Smooth muscle cell (in vitro differentiated cells): ENCODE data around the gene LGR6. TPM values are rescaled to one million over a fixed set of nuclear protein-coding genes. Genes with fewer than 3 reads are reported as not detected.

Experiments
- DNase-seq: peaks from one replicate; lab custom pipeline; 2025; ENCODE audit not compliant: unreplicated experiment; lab: John Stamatoyannopoulos, UW
- H2AFZ ChIP-seq: fragments of 200-600 bp; sonication (generic); 2 replicates; pipeline ENCODE4 v1.6.0; 2016; ENCODE audit warnings: antibody characterized with exemption, low read depth, mild to moderate bottlenecking
- H3F3A ChIP-seq: fragments of 200-600 bp; sonication (generic); 2 replicates; pipeline ENCODE4 v1.6.0; 2017; ENCODE audit warnings: antibody characterized with exemption, low read depth
- H3K27ac ChIP-seq: fragments of 200-600 bp; sonication (generic); 2 replicates; pipeline ENCODE4 v1.5.1; 2016; ENCODE audit warnings: low read depth, mild to moderate bottlenecking
- H3K27me3 ChIP-seq: fragments of 200-600 bp; sonication (generic); 2 replicates; pipeline ENCODE4 v1.6.1; 2016; ENCODE audit warnings: low read depth, mild to moderate bottlenecking
- H3K36me3 ChIP-seq: fragments of 200-600 bp; sonication (generic); 2 replicates; pipeline ENCODE4 v1.5.1; 2016; ENCODE audit warnings: low read depth
- H3K4me1 ChIP-seq: fragments of 200-600 bp; sonication (generic); 2 replicates; pipeline ENCODE4 v1.5.1; 2016; ENCODE audit warnings: low read depth
- H3K4me2 ChIP-seq: fragments of 200-600 bp; sonication (generic); 2 replicates; pipeline ENCODE4 v1.6.0; 2016; ENCODE audit warnings: mild to moderate bottlenecking
- H3K4me3 ChIP-seq: fragments of 200-600 bp; sonication (generic); 2 replicates; pipeline ENCODE4 v1.5.1; 2016; ENCODE audit warnings: mild to moderate bottlenecking
- H3K79me2 ChIP-seq: fragments of 200-600 bp; sonication (generic); 2 replicates; pipeline ENCODE4 v1.6.0; 2016; ENCODE audit warnings: low read depth, mild to moderate bottlenecking
- H3K9ac ChIP-seq: fragments of 200-600 bp; sonication (generic); 2 replicates; pipeline ENCODE4 v1.6.0; 2016; ENCODE audit warnings: low read depth
- H3K9me3 ChIP-seq: fragments of 200-600 bp; sonication (generic); replicated peaks from 2 replicates; pipeline ENCODE4 v1.5.1; 2016; ENCODE audit warnings: low read depth
- H4K20me1 ChIP-seq: fragments of 200-600 bp; sonication (generic); 2 replicates; pipeline ENCODE4 v1.6.0; 2016; ENCODE audit warnings: low read depth
- CTCF ChIP-seq: fragments of 200-600 bp; sonication (generic); IDR thresholded peaks from 2 replicates; pipeline ENCODE4 v1.5.1; 2017; ENCODE audit warnings: borderline replicate concordance, mild to moderate bottlenecking, antibody characterized with exemption; ENCODE audit not compliant: insufficient read depth, poor library complexity, severe bottlenecking
- WGBS: methylation state at CpG from one replicate; pipeline ENCODE4 v1.1.7; 2016; ENCODE audit warnings: low lambda C conversion rate; 5-methylcytosine and 5-hydroxymethylcytosine counted together
- polyA plus RNA-seq: library from polyadenylated mRNA; unstranded; fragments of >200 nt; fragmentation: Nextera tagmentation; extraction: Ambion mirVana; gene quantifications from 2 replicates; pipeline ENCODE4 v1.2.1, GENCODE V29; 2016
- total RNA-seq: library from RNA; depleted of rRNA; stranded (reverse); fragments of >200 nt; gene quantifications from 2 replicates; pipeline ENCODE4 v1.2.3, GENCODE V29; 2014

Gene LGR6
- total and polyA plus RNA-seq, 2 experiments from 2014 or later, result 1.8 to 2.9 TPM

GRCh38 chr1:202197653-202198365, 4.2 kb downstream of the LGR6 start:
- Histone ChIP-seq H3K4me1 (peaks cover 6% of the 10 kb centered on the region), H3F3A (no peaks in the 10 kb centered on the region), H3K79me2 (no peaks in the 10 kb centered on the region), H3K4me3 (no peak overlapping the region), H3K9me3 (no peaks in the 10 kb centered on the region), H3K36me3 (no peaks in the 10 kb centered on the region), H3K4me2 (no peak overlapping the region), H3K9ac (no peak overlapping the region), H4K20me1 (no peaks in the 10 kb centered on the region), H2AFZ (no peak overlapping the region), H3K27me3 (peaks cover 33% of the 10 kb centered on the region), H3K27ac (no peak overlapping the region)
- WGBS, result 85% methylated on average over 7 of the region's 7 CpGs
- no peak for DNase-seq
- no peak for TF ChIP-seq CTCF

GRCh38 chr1:202198366-202198724, 4.7 kb downstream of the LGR6 start:
- Histone ChIP-seq H3F3A (no peaks in the 10 kb centered on the region), H3K9me3 (no peaks in the 10 kb centered on the region), H3K9ac (no peak overlapping the region), H3K79me2 (no peaks in the 10 kb centered on the region), H3K4me1 (peaks cover 2% of the 10 kb centered on the region), H2AFZ (no peak overlapping the region), H3K4me3 (no peak overlapping the region), H4K20me1 (no peaks in the 10 kb centered on the region), H3K27ac (no peak overlapping the region), H3K4me2 (no peak overlapping the region), H3K27me3 (peaks cover 29% of the 10 kb centered on the region), H3K36me3 (no peaks in the 10 kb centered on the region)
- DNase-seq, result no peak
- TF ChIP-seq CTCF, result no peak
- WGBS, result 87% methylated on average over 1 of the region's 1 CpG

- H3K27ac ChIP-seq, result no peak overlapping the region
- 92% methylated on average over 13 of the region's 16 CpGs for WGBS
- no peaks in the 10 kb centered on the region for H3F3A ChIP-seq
- no peaks in the 10 kb centered on the region for H3K79me2 ChIP-seq
- no peaks in the 10 kb centered on the region for H3K36me3 ChIP-seq
- no peak overlapping the region for H2AFZ ChIP-seq
- H3K4me2 ChIP-seq, result no peak overlapping the region
- TF ChIP-seq CTCF, result no peak
- H3K9ac ChIP-seq, result no peak overlapping the region
- H3K9me3 ChIP-seq, result no peaks in the 10 kb centered on the region
- H3K4me1 ChIP-seq, result no peaks in the 10 kb centered on the region
- no peak for DNase-seq
- peaks cover 21% of the 10 kb centered on the region for H3K27me3 ChIP-seq
- H3K4me3 ChIP-seq, result no peak overlapping the region
- no peaks in the 10 kb centered on the region for H4K20me1 ChIP-seq
Observed at GRCh38 chr1:202199040-202199889, 5.7 kb downstream of the LGR6 start.
